ENCODE results near the gene KPNA3. TPM values are rescaled to one million over a fixed set of nuclear protein-coding genes. Genes with fewer than 3 reads are reported as not detected.

Gene KPNA3
- total RNA-seq, 2 experiments from 2014 or later, result 59.1 to 60.6 TPM

- intact Hi-C loops (cut with micrococcal nuclease), result no loop called here
- H3K9me3 Mint-ChIP-seq, result peaks cover 1% of the 10 kb centered on the region
- H3K36me3 Mint-ChIP-seq (ENCODE audit: low read depth), result peaks cover 46% of the 10 kb centered on the region
- no peak for TF ChIP-seq CTCF (IDR thresholded peaks at IDR 0.05)
- peaks cover 41% of the 10 kb centered on the region for H3K4me1 Mint-ChIP-seq (ENCODE audit: low read depth)
- ChIA-PET POLR2A (no interaction called here), CTCF (no interaction called here)
- H3K27ac Mint-ChIP-seq, result peak overlapping the region; percentile 30
- no peak overlapping the region for H3K4me3 Mint-ChIP-seq
- peak; percentile 65 for ATAC-seq
- DNase-seq, result peak; percentile 26
- no peaks in the 10 kb centered on the region for H3K27me3 Mint-ChIP-seq
Observed at GRCh38 chr13:49760558-49760957, 31.9 kb downstream of the KPNA3 start.

DNA sequence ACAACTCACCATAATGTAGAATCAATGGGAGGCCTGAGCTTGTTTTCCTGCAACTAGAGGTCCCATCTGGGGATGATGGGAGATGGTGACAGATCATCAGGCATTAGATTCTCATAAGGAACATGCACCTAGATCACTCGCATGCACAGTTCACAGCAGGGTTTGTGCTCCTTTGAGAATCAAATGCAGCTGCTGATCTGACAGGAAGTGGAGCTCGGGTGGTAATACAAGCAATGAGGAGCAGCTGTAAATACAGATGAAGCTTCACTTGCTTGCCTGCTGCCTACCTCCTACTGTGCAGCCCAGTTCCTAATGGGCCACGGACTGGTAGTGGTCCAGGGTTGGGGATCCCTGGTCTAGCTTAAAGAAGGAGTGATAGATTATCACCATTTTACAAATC lies 33.0 kb downstream of the KPNA3 start:
- H3K4me3 Mint-ChIP-seq, result no peak overlapping the region
- TF ChIP-seq CTCF (IDR thresholded peaks at IDR 0.05), result no peak

DNA sequence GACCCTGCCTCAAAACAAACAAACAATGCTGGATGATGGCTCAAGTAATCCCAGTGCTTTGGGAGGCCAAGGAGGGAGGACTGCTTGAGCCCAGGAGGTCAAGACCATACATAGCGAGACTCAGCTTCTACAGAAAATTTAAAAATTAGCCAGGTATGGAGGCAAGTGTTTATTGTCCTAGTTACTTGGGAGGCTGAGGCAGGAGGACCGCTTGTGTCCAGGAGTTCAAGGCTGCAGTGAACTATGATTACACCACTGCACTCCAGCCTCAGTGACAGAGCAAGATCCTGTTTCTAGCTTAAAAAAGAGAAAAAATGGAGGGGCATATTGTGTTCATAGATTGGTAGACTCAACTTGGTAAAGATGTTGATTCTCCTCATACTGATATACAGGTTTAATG lies 36.2 kb downstream of the KPNA3 start:
- no peak for TF ChIP-seq CTCF (IDR thresholded peaks at IDR 0.05)
- no peak for ATAC-seq
- ChIA-PET CTCF (interaction anchor here (1.5 kb wide), 1 partner anchor 36 kb away, joined by 3 read pairs; the partner anchor contains the start of gene KPNA3), POLR2A (no interaction called here)
- no peaks in the 10 kb centered on the region for H3K27me3 Mint-ChIP-seq
- no peak for DNase-seq
- no peaks in the 10 kb centered on the region for H3K9me3 Mint-ChIP-seq
- peaks cover 31% of the 10 kb centered on the region for H3K36me3 Mint-ChIP-seq (ENCODE audit: low read depth)
- peaks cover 63% of the 10 kb centered on the region for H3K4me1 Mint-ChIP-seq (ENCODE audit: low read depth)
- no peak overlapping the region for H3K4me3 Mint-ChIP-seq
- no peak overlapping the region for H3K27ac Mint-ChIP-seq
- intact Hi-C loops (cut with micrococcal nuclease), result no loop called here

More for the DNA sequence above, 33.0 kb downstream of the KPNA3 start:
- Mint-ChIP-seq H3K27me3 (no peaks in the 10 kb centered on the region), H3K9me3 (peaks cover 1% of the 10 kb centered on the region), H3K27ac (peak overlapping the region; percentile 70), H3K4me1 (ENCODE audit: low read depth) (peaks cover 45% of the 10 kb centered on the region), H3K36me3 (ENCODE audit: low read depth) (peaks cover 45% of the 10 kb centered on the region)
- intact Hi-C loops (cut with micrococcal nuclease), result no loop called here
- ATAC-seq (no peak), DNase-seq (peak; percentile 5)
- ChIA-PET CTCF (no interaction called here), POLR2A (no interaction called here)

DNA sequence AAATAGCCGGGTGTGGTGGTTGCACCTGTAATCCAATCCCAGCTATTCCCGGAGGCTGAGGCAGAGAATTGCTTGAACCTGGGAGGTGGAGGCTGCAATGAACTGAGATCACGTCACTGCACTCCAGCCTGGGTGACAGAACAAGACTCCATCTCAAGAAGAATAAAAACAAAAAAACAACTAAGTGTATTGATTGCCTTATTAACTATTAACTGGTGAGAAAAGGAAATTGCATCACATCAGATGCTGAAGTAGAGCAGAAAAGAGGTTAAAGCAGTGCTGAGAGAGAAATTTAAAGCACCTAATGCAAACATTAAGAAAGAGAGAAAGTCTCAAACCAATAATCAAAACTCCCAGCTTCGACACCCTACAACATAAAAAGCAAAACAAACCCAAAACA lies 38.3 kb downstream of the KPNA3 start:
- ChIA-PET CTCF (interaction anchor here (0.7 to 1.4 kb wide), 3 partner anchors 9 to 706 kb away, joined by 3 to 4 read pairs (median 3); no protein-coding TSS in a partner anchor), POLR2A (interaction anchor here (0.6 kb wide), 1 partner anchor 38 kb away, joined by 3 read pairs; no protein-coding TSS in a partner anchor)
- Mint-ChIP-seq H3K36me3 (ENCODE audit: low read depth) (peaks cover 13% of the 10 kb centered on the region), H3K27ac (no peak overlapping the region), H3K4me3 (no peak overlapping the region), H3K27me3 (no peaks in the 10 kb centered on the region), H3K9me3 (no peaks in the 10 kb centered on the region), H3K4me1 (ENCODE audit: low read depth) (peaks cover 51% of the 10 kb centered on the region)
- no peak for ATAC-seq
- no peak for DNase-seq
- intact Hi-C loops (cut with micrococcal nuclease), result no loop called here
- no peak for TF ChIP-seq CTCF (IDR thresholded peaks at IDR 0.05)

- intact Hi-C loops (cut with micrococcal nuclease), result no loop called here
- H3K4me1 Mint-ChIP-seq (ENCODE audit: low read depth), result peaks cover 32% of the 10 kb centered on the region
- peaks cover 7% of the 10 kb centered on the region for H3K36me3 Mint-ChIP-seq (ENCODE audit: low read depth)
- ChIA-PET CTCF (no interaction called here), POLR2A (no interaction called here)
- no peak for TF ChIP-seq CTCF (IDR thresholded peaks at IDR 0.05)
- no peak overlapping the region for H3K27ac Mint-ChIP-seq
- DNase-seq (no peak), ATAC-seq (no peak)
- no peak overlapping the region for H3K4me3 Mint-ChIP-seq
- H3K9me3 Mint-ChIP-seq, result no peaks in the 10 kb centered on the region
- no peaks in the 10 kb centered on the region for H3K27me3 Mint-ChIP-seq
Observed at GRCh38 chr13:49749848-49750247, 42.6 kb downstream of the KPNA3 start.
